Liver (tissue), 9 donors: ENCODE measurements around the gene CFDP1. TPM values are rescaled to one million over a fixed set of nuclear protein-coding genes. Genes with fewer than 3 reads are reported as not detected.

Experiments used
- DNase-seq: peaks from one replicate; pipeline ENCODE4 v3.0.0-alpha.2; 2017; ENCODE audit warnings: low spot score
- H3K27ac ChIP-seq, 2 donors: one replicate each; pipeline ENCODE4 v1.7.0; 2013; ENCODE audit warnings: inconsistent platforms in 2 of 2, low read length in 2 of 2, control low read depth in 1 of 2, low read depth in 1 of 2, mild to moderate bottlenecking in 1 of 2
- H3K27me3 ChIP-seq, 4 donors: one replicate each; pipeline versions ENCODE4 v1.6.1 to v1.7.0; 2013; ENCODE audit warnings: low read length in 3 of 4, inconsistent platforms in 1 of 4, mild to moderate bottlenecking in 1 of 4, moderate library complexity in 1 of 4; ENCODE audit not compliant: control insufficient read depth in 4 of 4, insufficient read depth in 4 of 4
- H3K36me3 ChIP-seq, 4 donors: one replicate each; pipeline versions ENCODE4 v1.6.1 to v1.7.0; 2013; ENCODE audit warnings: low read length in 3 of 4, mild to moderate bottlenecking in 3 of 4, low read depth in 1 of 4, moderate library complexity in 1 of 4; ENCODE audit not compliant: control insufficient read depth in 4 of 4, insufficient read depth in 3 of 4
- H3K4me1 ChIP-seq, 4 donors: one replicate each; pipeline versions ENCODE4 v1.6.1 to v1.7.0; 2013; ENCODE audit warnings: low read length in 3 of 4, mild to moderate bottlenecking in 3 of 4, moderate library complexity in 1 of 4; ENCODE audit not compliant: control insufficient read depth in 4 of 4, insufficient read depth in 4 of 4
- H3K4me3 ChIP-seq, 3 donors: one replicate each; pipeline versions ENCODE4 v1.6.1 to v1.7.0; 2013; ENCODE audit warnings: low read length in 3 of 3, control low read depth in 1 of 3, low read depth in 1 of 3, mild to moderate bottlenecking in 1 of 3
- H3K9ac ChIP-seq, 2 donors: one replicate each; pipeline ENCODE4 v1.7.0; 2013; ENCODE audit warnings: low read length in 2 of 2, mild to moderate bottlenecking in 2 of 2, moderate library complexity in 2 of 2, control low read depth in 1 of 2, low read depth in 1 of 2
- H3K9me3 ChIP-seq, 4 donors: one replicate each; pipeline versions ENCODE4 v1.6.1 to v1.7.0; 2013; ENCODE audit warnings: low read length in 3 of 4; ENCODE audit not compliant: control insufficient read depth in 4 of 4
- CTCF ChIP-seq: fragments of 150-350 bp; IDR thresholded peaks from 2 replicates; pipeline ENCODE4 v1.5.1; 2017; ENCODE audit warnings: improper control_type of control experiment, low read depth, low read length; ENCODE audit not compliant: missing input control
- EGR1 ChIP-seq, 2 donors: IDR thresholded peaks; 2 replicates each; pipeline ENCODE4 v1.6.1; 2016 to 2018; ENCODE audit warnings: antibody characterized with exemption in 2 of 2, low read depth in 2 of 2
- FOXA1 ChIP-seq: IDR thresholded peaks from 2 replicates; pipeline ENCODE4 v1.6.1; 2016; ENCODE audit warnings: antibody characterized with exemption
- FOXA2 ChIP-seq: IDR thresholded peaks from 2 replicates; pipeline ENCODE4 v1.6.1; 2016; ENCODE audit warnings: antibody characterized with exemption
- GABPA ChIP-seq, 2 donors: IDR thresholded peaks in 1 of 2; conservative IDR thresholded peaks in 1 of 2; 2 replicates each; pipeline ENCODE4 v1.6.1; 2016; ENCODE audit warnings: antibody characterized with exemption in 2 of 2, mild to moderate bottlenecking in 1 of 2, moderate library complexity in 1 of 2
- RAD21 ChIP-seq, 2 donors: IDR thresholded peaks; 2 replicates each; pipeline ENCODE4 v1.6.1; 2016; ENCODE audit warnings: antibody characterized with exemption in 2 of 2, mild to moderate bottlenecking in 2 of 2
- RXRA ChIP-seq, 2 donors: IDR thresholded peaks; 2 replicates each; pipeline ENCODE4 v1.6.1; 2017 to 2018; ENCODE audit warnings: antibody characterized with exemption in 2 of 2, mild to moderate bottlenecking in 1 of 2
- SP1 ChIP-seq: IDR thresholded peaks from 2 replicates; pipeline ENCODE4 v1.6.1; 2018; ENCODE audit warnings: antibody characterized with exemption, mild to moderate bottlenecking
- TAF1 ChIP-seq: conservative IDR thresholded peaks from 2 replicates; pipeline ENCODE4 v1.6.1; 2016; ENCODE audit warnings: antibody characterized with exemption, mild to moderate bottlenecking
- ZBTB33 ChIP-seq: IDR thresholded peaks from 2 replicates; pipeline ENCODE4 v1.6.1; 2016; ENCODE audit warnings: antibody characterized with exemption
- WGBS: extraction: QIAGEN DNeasy Blood & Tissue Kit; methylation state at CpG from one replicate; pipeline ENCODE4 v1.1.7; 2013; 5-methylcytosine and 5-hydroxymethylcytosine counted together
- polyA plus RNA-seq, 2 donors: library from polyadenylated mRNA; stranded (reverse) in 1 of 2; unstranded in 1 of 2; fragments of 200-250 nt in 1 of 2; fragments of >200 nt in 1 of 2; fragmentation: Nextera tagmentation in 1 of 2; extraction: Ambion mirVana in 1 of 2; gene quantifications; one replicate each; pipeline versions ENCODE4 v1.2.1 to v1.2.3, GENCODE V29; 2013 to 2015
- total RNA-seq, 2 donors: library from RNA; depleted of rRNA; stranded (reverse); fragments of >200 nt; gene quantifications; one replicate each; pipeline ENCODE4 v1.2.3, GENCODE V29; 2014
- donor health status: healthy.
- donor health status: healthy.
- donor health status: healthy.
- donor health status: healthy.
- donor health status: healthy.

CFDP1 gene
- total and polyA plus RNA-seq, 4 donors, result 20.5 to 49.2 (median 33.9) TPM

- DNase-seq, result peak; percentile 72
- Histone ChIP-seq H3K27ac (peak overlapping the region; percentile 88 to 97), H3K36me3 (no peaks in the 10 kb centered on the region), H3K9me3 (no peaks in the 10 kb centered on the region), H3K4me3 (peak overlapping the region; percentile 79 to 88 (median 86)), H3K27me3 (no peaks in the 10 kb centered on the region), H3K9ac (peak overlapping the region; percentile 20 to 93), H3K4me1 (peaks cover 25 to 49% (median 41%) of the 10 kb centered on the region in 4 donors)
- TF ChIP-seq FOXA2 (no peak), ZBTB33 (no peak), RAD21 (IDR thresholded peaks at IDR 0.05) (peak in 1 of 2 donors; percentile 56)
- 10% methylated on average over 62 of the region's 62 CpGs for WGBS
Measured at GRCh38 chr16:75265911-75266701, 167.2 kb downstream of the CFDP1 start.

- Histone ChIP-seq H3K4me1 (peaks cover 25 to 51% (median 42%) of the 10 kb centered on the region in 4 donors), H3K4me3 (peak overlapping the region; percentile 79 to 88 (median 86)), H3K36me3 (no peaks in the 10 kb centered on the region), H3K27me3 (no peaks in the 10 kb centered on the region), H3K27ac (peak overlapping the region; percentile 88 to 97), H3K9ac (peak overlapping the region; percentile 77 to 93), H3K9me3 (no peaks in the 10 kb centered on the region)
- no peak for DNase-seq
- TF ChIP-seq GABPA (IDR thresholded peaks at IDR 0.05 in 1 of 2, conservative IDR thresholded peaks at IDR 0.05 in 1 of 2) (no peak), RXRA (IDR thresholded peaks at IDR 0.05) (no peak), EGR1 (IDR thresholded peaks at IDR 0.05; ENCODE audit: low read depth in 2 of 2) (no peak), CTCF (no peak), TAF1 (no peak), SP1 (no peak)
- 2% methylated on average over 74 of the region's 74 CpGs for WGBS
Measured at GRCh38 chr16:75264999-75265910, 168.0 kb downstream of the CFDP1 start.

DNA sequence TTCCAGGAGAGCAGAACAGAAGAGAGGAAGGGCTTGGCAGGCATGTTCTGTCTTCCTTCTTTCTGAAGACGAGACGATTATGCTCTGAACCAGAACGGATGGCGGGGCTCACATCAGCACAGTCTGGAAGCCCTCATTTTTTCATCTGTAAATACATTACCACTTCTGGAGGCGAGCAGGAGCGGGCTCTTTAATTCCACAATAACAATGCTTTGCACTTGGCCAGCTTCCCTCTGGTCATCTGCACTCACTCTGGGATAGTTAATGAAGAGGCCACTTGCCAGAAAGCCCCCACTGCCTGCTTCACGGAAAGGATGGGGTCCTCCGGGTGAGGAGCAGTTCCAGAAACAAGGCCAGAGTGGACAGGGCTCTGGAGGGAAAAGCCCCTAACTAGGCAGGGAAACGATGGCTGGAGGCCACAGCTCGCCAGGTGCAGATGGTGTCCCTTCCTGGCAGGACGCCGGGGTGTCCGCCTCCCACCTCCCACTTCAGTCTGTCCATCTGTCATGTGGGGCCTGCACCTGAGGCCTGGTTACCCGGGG is 168.8 kb downstream of the CFDP1 start:
- Histone ChIP-seq H3K27me3 (no peaks in the 10 kb centered on the region), H3K4me1 (peaks cover 25 to 51% (median 42%) of the 10 kb centered on the region in 4 donors), H3K9ac (peak overlapping the region; percentile 36 to 93), H3K4me3 (peak overlapping the region; percentile 79 to 88 (median 86)), H3K9me3 (no peaks in the 10 kb centered on the region), H3K27ac (peak overlapping the region; percentile 88 to 97), H3K36me3 (no peaks in the 10 kb centered on the region)
- DNase-seq, result no peak
- no peak for TF ChIP-seq ZBTB33
- TF ChIP-seq FOXA1, result no peak
- no peak for TF ChIP-seq TAF1
- no peak for TF ChIP-seq CTCF
- 13% methylated on average over 14 of the region's 14 CpGs for WGBS
